ENCODE results near the gene TULP4.

TULP4 gene

DNA sequence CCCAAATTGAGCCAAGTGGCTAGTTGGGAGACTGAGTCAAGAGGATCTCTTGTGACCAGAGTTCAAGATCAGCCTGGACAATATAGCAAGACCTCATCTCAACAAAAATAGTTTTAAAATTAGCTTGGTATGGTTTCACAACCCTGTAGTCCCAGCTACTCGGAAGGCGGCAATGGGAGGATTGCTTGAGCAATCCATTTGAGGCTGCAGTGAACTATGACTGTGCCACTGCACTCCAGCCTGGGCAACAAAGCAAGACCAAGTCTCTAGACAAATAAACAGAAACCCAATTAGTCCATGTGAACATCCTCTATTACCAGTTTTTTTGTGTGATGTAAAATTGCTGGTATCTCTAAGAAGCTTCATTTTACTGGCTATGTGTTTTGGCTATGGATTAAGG is 106.2 kb downstream of the TULP4 start:
- no peak for DNase-seq (ENCODE audit: low read depth in 2 of 2)

DNA sequence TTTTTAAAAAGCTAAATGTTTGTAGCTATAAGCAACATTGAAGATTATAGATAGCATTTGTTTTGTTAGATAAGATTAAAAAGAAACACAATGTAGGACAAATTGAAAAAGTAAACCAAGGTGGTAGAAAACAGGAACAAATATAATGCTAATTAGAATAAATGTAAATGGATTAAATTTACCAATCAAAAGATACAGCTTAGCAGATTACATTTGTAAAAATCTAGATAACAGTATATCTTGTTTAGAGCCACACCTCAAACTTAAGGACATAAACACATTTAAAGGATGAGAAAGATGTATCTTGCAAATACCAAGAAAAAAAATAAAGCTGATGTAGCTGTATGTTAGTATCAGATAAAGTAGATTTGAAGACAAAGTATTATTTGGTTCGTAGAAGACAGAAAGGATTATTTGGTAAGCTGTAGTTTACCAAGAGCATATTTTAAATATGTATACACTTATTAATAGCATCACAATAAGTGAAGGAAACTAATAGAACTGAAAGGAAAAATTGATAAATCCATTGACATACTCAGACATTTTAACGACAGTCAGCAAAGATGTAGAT is 107.2 kb downstream of the TULP4 start:
- DNase-seq (ENCODE audit: low read depth in 2 of 2): no peak

DNA sequence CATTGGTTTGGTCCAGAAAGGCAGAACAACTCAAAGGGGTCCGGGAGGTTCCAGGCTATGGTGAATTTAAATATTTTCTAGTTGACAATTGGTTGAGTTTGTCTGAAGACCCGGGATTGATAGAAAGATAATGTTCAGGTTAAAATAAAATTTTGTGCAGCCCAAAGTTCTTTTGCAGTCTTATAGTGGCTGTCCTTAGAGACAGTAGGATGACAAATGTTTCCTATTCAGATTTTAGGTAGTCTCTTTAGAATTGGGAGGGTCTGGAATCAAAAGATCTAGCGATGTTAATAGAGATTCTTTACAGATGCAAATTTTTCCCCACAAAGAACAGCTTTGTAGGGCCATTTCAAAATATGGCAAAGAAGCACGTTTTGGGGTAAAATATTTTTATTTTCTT is 109.1 kb downstream of the TULP4 start:
- no peak for DNase-seq (ENCODE audit: low read depth in 2 of 2)

DNA sequence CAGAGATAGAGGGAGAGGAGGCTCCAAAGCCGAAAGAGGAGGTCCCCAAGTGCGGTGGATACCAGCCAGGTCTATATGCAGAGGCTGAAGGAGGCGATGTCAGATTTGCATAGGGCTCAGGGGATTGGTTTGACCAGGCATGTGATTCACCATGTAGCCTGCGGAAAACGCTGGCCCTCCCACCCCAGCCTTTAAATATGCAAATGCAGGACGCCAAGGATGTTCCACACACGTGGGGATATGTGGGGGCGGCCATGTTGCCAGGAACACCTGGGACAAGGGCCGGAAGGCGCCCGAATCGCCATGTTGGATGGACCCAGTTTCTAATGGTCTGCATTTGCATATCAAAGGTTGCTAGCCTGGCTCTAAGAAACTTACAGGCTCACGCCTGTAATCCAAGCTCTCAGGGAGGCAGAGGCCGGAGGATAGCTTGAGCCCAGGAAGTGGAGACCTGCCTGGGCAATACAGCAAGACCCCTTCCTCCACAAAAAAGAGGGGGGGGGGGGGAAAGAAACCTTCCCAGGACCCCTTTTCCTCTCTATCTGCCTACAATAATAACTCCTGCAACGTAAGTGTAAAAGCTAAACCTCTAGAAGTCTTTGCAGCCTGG is 110.5 kb downstream of the TULP4 start:
- no peak for DNase-seq (ENCODE audit: low read depth in 2 of 2)

DNA sequence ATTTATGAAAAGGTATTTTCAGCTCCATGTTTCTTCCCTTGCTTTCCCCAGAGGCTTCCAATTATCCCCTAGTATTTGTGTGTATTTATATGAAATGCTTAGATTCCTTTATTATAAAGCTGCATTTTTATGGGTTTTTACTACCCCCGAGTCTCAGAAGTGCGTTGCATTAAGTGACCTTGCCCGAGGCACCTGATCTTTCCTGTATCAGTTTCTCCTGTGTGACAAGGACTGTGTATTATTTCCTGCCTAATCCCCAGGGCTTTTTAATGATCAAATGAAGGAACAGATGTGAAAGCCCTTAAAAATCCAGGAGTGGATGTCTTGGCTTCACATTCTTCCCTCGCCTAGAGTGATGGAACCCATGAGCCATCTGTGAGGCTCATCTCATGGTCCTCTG is 118.8 kb downstream of the TULP4 start:
- DNase-seq (ENCODE audit: low read depth in 2 of 2): no peak

DNA sequence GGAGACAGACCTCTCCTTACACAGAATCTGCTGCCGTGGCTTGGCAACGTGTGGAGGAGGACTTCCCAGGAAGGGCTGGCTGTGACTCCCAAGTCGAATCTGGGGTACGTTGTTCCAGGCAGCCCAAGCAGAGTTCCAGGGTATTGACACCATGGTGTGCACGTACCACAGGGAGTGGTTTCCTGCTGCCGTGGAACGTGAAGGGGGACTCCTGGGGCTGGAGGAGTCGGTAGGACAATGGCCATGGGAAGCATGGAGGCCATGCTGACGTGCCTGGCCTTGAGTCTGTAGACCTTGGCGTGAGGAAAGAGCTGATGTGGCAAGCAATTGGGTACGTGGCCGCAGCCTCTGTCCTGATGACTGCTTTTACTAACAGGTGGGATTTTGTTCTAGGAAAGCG is 119.3 kb downstream of the TULP4 start:
- DNase-seq (ENCODE audit: low read depth in 2 of 2): no peak

DNA sequence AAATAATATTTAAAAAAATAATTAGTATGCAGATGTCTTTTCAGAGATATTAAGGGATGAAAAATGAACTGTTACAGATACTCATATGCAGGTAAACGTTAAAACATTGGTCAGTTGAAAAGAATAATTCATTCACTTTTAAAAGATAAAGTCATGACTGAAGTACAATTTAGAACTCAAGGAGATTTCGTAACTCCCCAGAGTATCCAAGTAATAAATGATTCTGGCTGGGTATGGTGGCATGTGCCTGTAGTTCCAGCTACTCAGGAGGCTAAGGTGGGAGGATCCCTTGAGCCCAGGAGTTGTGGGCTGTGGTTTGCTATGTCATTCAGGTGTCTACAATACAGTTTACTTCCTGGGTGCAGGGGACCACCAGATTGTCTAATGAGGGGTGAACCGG is 125.3 kb downstream of the TULP4 start:
- DNase-seq (ENCODE audit: low read depth in 2 of 2): no peak

DNA sequence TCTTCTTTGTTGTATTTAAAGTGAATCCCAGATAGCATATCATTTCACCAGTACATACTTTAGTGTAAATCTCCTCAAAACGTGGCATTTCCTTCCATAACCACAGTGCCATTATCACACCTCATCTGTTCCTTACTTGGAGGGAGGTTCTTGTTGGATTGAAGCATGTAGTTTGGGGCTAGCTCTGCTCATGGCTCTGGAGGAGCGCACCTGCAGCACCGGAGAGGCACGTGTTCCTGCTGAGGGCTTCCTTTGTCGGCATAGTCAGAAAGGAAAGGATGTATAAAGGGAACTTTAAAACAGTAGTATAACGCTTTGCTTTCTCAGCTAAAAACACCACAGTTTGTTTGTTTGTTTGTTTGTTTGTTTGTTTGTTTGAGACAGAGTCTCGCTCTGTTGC is 126.0 kb downstream of the TULP4 start:
- DNase-seq (ENCODE audit: low read depth in 2 of 2): no peak

DNA sequence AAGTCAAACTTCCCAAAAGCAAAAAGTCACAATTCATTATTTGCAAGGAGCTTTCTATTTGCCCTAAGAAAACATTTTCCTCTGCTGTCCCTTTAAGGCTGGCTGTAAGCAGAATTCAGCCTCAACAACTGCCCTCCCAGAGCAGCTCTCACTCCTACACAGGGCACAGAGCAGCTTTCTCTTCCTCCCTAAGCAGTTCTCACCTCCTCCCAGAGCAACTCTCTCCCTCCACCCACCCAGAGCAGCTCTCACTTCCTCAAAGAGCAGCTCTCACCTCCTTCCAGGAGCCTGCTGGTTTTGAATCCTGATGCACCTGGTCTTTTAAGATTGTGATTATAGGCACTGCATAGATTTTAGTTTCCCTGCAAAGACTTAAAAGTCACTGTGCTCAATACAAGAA is 127.0 kb downstream of the TULP4 start:
- no peak for DNase-seq (ENCODE audit: low read depth in 2 of 2)

DNA sequence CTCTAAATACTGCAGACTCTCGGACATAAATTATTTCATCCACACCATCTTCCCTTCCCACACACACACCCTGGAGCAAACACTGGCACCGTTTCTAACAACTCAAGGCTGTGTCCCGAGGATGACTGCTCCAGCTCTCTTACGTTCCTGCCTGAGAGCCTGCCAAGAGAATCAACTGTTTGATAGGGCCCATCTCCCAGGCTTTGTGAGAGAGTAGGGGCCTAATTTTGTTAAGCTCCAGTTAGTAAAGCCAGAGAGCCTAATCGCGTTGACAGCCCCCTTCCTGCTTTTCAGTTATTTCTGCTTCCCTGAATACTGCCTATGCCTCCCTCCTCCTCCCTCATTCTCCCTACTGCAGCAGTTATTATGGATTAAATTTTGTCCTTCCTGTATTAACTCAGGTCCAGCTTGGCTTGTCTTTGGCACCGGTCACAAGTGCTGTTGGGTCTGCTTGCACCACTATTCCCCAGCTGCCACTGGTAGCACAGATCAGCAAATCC is 129.5 kb downstream of the TULP4 start:
- no peak for DNase-seq (ENCODE audit: low read depth in 2 of 2)

DNA sequence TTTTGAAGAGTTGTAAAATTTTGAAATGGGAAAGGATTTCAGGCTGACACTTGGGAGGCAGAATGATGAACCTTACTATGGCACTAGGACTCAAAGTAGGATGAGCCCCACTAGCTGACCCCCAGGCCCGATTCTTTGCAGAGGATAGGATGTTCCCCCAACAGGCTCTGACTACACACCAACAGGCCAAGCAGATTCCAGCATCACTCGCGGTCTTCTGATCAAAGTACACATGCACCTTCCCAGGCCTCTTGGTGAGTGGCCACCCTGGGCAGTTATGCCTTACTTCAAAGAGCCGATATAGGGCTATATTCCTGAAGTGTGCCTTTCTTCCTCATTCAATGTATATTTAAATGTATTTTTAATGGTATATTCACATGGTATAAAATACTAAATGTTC is 130.0 kb downstream of the TULP4 start:
- no peak for DNase-seq (ENCODE audit: low read depth in 2 of 2)

DNA sequence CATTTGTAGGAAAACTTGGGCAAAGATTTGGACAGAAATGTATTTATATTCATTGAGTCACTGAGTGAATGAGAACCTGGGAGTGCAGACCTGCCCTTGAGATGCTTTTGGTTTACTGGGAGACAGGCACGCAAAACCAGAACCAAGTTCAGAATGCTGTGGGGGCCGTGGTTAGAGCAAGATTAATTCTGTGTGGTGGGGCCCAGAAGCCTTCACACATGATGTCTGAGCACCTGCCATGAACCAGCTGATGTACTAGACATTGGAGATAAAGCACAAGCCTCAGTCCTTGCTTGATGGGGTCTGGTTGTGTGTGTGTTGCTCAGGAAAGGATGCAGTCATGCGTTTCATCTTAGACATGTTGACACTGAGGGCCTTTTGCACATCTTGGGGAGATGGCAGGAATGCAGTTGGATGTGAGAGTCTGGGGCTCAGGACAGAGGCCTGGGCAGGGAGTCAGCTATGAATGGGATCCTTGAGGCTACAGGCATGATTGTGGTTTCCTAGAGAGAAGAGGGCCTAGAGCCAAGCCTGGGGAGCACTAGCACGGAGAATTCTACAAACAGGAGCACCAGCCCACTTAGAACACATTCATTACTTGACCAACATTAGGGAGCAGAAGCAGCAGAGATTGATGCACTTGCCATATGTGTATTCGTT is 133.3 kb downstream of the TULP4 start:
- no peak for DNase-seq (ENCODE audit: low read depth in 2 of 2)

DNA sequence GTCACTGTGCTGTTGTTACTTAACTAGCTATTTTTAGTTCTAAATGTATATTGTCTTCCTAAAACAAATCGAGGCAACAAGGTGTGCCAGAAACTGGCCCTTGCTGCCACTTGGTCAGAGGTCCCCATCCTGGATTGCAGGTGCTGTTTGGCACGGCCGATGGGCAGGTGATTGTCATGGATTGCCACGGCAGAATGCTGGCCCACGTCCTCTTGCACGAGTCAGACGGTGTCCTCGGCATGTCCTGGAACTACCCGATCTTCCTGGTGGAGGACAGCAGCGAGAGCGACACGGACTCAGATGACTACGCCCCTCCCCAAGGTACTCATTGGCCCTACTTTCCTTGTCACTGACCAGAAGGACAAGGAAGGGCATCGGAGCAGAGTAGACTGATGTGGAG is 136.6 kb downstream of the TULP4 start:
- no peak for DNase-seq (ENCODE audit: low read depth in 2 of 2)

DNA sequence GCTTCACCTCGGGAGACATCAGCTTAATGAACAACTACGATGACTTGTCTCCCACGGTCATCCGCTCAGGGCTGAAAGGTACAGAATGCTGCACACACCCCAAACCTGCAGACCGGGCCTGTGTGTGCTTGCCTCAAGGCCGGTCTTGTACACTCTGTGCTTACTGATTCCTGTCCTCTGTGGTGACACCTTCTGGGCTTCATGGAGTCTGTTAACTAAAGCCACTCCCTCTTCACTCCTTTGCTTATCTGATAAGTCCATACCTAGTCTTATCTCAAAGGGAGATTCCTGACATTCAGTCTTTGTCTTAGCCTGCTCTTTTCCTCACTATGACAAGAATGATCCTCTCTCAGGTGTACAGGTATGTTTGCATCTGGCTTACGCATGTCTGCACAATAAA is 139.9 kb downstream of the TULP4 start:
- DNase-seq (ENCODE audit: low read depth in 2 of 2): no peak

DNA sequence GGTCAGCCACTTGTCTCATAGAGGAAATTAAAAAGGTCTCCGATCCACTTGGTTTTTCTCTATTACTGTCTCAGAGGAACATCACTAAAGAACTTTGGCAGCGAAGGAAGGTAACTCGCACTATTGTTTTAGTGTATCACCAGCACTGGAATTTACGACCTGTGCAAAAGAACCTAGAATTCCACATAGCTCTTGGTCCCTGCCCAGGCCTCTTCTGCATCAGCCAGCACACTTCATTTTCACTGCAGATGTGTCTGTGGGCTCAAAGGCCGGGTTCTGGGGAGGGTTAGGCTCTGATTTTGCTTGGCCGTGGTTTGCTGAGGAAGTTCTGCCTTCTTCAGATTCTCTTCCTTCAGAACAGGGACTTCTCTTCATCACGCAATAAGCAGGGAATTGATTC is 144.9 kb downstream of the TULP4 start:
- no peak for DNase-seq (ENCODE audit: low read depth in 2 of 2)

DNA sequence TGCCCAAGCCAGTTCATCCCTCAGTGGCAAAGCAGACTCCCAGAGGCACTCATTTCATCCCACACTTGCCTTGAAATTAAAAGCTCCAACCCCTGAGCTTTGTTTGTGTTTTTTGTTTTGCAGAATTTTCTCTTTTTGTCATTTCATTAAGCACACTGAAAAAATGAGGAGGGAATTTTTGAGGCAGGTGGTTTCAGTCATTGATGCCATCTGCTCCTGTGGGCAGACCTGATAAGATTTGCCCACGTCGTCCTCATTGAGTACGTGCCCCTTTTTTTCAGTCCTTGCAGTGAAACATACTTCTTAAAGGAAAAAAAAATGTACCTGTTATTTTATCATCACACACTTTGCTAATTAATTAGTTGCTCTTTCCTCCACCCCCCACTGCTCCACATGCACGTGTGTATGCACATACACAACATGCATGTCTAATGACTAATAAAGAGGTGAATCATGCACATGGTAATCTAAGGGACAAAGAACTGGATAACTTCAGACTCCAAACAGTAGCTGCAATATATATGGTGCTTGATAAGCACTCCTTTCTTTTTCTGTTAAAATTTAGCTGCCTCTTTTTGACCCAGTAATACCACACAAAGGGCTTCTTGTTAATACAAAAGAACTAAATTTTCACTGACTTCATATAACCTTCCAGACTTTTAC is 145.5 kb downstream of the TULP4 start:
- no peak for DNase-seq (ENCODE audit: low read depth in 2 of 2)

DNA sequence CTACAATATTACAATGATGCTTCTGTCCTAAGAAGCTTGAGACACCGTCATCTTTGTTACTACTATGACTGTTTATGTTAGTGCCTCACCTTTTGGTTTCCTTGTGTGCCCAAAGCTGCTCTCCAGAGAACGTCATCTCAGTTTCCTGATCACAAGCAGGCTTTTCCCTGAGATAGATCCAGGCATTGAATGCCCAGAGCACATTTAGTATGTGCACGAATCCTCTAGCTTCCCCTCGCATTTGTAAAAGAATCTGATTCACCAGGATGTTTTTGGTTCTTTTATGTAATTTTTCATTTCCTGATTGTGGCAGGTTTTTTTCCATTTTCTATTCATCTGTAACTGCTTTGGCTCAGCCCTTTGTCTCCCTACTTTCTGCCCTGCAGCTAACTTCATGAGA is 147.5 kb downstream of the TULP4 start:
- DNase-seq (ENCODE audit: low read depth in 2 of 2): no peak

DNA sequence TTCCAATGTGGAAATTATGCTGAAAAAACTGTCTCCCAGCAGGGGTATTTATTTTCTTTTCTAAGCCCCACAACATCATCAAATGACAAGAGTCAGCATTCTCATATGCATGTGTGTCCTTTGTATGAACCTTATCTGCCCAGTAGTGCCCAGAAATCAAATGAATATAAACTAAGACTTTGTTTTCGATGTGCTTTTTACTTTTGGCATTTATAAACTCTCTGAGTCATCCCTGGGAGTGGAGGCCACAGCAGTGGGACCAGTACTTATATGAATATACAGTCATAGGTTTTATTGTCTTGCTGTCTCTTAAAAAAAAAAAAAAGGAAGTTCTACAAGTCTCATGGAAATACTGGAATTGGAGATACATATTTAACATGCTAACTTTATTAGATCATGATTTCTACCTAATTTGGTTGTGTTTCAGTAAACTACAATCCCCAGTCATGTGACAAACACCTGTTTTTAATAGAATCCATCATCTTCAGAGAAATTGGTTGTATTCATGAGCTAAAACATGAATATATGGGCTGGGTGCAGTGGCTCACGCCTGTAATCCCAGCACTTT is 148.4 kb downstream of the TULP4 start:
- no peak for DNase-seq (ENCODE audit: low read depth in 2 of 2)

DNA sequence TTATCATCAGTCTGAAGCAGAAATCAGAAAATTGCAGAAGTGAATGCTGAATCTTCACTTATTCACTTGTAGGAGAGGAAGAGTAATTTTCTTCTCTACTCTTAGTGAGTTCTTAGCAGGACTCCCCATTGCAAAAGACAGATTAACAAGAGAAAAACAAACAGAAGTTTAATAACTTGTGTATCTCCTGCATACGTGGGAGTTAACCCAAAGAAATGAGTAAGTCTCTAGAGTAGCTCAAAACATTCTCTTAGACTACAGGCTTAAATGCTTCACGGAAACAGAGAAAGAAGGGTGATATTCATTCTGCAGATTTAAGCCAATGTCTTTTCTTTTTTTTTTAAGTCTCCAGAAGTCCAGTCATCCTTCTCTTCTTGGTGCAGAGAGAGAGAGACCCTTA is 149.7 kb downstream of the TULP4 start:
- DNase-seq (ENCODE audit: low read depth in 2 of 2): no peak

DNA sequence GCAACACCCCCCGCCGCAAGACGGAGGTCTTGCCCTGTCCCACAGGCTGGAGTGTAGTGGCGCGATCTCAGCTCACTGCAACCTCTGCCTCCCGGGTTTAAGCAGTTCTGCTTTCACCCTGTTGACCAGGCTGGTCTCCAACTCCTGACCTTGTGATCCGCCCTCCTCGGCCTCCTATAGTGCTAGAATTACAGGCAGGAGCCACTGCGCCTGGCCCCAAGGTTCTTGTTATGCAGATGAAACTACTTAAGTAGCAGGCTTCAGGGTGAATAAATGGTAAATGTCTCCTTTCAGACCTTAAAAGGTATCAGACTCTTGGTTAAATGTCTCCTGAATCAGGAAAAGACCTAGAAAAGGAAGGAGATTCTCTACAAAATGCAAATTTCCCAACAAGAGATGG is 152.2 kb downstream of the TULP4 start:
- DNase-seq (ENCODE audit: low read depth in 2 of 2): no peak

DNA sequence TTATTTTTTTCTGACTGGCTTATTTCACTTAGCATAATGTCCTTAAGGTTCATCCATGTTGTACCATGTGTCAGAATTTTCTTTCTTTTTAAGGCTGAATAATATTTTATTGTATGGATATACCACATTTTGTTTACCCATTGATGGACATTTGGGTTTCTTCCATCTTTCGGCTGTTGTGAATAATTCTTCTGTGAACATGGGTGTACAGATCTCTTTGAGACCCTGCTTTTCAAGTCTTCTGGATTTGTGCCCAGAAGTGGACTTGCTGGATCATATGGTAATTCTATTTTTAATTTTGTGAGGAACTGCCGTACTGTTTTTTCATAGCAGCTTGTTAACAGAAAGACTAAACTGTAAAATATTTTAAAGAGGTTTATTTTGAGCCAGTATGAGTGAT is 153.0 kb downstream of the TULP4 start:
- no peak for DNase-seq (ENCODE audit: low read depth in 2 of 2)

DNA sequence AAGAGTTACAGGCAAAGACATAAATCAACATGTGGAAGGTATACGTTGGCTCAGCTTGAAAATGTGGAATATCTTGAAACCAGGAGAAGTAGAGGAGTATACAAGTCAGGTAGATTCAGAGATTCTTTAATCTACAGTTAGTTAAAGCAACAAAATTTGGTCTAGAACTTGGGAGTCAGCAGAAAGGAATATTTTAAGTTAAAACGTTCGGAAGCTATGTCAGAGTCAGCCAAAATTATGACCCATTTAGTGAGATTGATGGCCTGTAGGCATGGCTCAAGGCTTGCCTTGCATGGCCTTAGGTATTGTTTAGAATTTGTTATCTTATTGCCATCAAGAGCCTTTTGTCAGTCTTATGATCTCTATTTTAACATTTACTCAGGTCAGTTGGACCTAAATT is 153.5 kb downstream of the TULP4 start:
- DNase-seq (ENCODE audit: low read depth in 2 of 2): no peak

DNA sequence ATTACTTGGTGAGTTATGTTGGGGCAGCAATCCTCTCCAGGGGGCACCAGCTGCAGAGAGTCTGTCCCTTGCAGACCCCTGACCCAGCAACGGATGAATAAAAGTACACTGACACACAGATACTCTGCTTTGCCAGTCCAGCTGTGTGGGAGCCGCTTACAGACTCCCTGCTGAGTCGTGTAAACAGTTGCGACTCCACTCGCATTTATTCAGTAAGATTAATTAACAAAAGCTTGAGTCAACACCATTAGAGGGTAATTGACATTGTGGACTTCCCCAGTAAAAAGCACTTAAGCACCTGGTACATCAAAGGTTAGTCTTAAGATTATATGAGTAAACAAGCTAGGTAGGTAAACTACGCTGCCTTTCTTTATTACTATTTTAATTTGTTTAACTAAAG is 155.7 kb downstream of the TULP4 start:
- no peak for DNase-seq (ENCODE audit: low read depth in 2 of 2)

Data from stimulated activated CD4-positive, alpha-beta T cell treated with anti-CD3 and anti-CD28 coated beads, Interleukin-1b, Interleukin-23, amount 100 ng/mL, for 4 hours (primary cell).